HG03442 (cell line): ENCODE measurements around the gene TTC3.
"Not testable (repeated sequence)": the region's sequence is repeated elsewhere in the genome, so short reads cannot be mapped to it uniquely, and the experiment has no call there.

Source experiments
- ATAC-seq: cut with Tn5 transposase; IDR thresholded peaks from one replicate; pipeline ENCODE4 v1.9.1; 2021; ENCODE audit warnings: mild to moderate bottlenecking, moderate library complexity; ENCODE audit not compliant: unreplicated experiment

TTC3 gene

DNA sequence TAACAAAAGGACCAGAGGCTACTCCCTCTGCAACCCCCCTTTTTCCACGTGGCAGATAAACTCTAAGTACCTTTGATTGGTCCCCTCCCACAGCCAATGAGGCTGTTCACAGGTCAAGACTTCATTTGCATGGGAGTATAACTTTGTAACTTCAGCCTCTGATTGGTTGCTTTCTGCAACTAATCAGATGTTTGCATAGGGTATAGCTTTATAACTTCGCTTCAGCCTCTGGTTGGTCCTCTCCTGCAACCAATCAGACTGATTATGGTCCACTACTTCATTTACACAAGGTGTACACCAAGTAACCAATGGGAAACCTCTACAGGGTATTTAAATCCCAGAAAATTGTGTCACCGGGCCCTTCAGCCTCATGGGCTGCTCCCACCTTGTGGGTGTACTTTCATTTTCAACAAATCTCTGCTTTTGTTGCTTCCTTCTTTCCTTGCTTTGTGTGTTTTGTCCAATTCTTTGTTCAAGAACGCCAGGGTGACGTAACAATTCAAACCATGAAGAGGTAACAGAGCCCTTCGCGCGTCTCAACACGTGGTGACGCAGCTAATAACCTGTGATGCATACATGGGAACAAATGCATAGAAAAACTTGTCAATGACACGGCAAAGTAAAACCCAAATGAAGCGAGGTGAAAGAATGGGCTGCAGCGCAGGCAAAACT is 146.8 kb downstream of the TTC3 start:
- no peak for ATAC-seq

- ATAC-seq, result peak; percentile 29
These were observed 147.5 kb downstream of the TTC3 start for GRCh38 chr21:37220433-37220980.

DNA sequence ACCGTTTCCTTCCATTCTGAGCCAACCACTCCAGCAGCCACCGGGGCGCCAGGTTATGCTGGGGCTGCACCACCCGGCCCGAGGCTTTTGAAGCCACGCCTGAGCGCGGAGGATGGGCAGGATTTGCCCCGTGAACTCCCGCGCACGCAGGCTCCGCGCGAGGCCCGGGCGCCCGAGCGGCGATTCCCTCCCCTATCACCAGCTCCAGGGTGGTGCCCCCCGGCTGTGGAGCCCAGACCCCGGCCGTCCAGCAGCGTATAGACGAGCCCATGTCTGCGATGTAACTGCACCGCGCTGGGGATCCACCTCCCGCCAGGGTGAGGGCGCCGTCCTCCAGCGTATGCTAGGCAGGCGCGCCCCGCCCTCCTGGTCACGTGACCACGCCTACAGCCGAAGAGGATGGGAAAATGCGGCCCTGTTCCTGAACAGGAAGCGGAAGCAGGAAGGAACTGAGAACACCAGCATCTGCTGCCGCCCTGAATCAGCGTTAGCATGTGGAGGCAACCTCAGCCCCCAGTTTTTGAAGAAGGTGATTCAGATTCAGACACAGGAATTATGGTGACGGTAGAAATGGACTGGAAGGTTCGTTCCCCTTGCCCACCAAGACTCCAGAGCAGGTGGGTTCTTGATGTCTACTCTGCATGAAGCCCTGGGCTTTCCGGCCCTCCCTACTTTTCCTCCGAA is 148.1 kb downstream of the TTC3 start:
- ATAC-seq, result peak; percentile 79

GRCh38 chr21:37222248-37222647 is 149.2 kb downstream of the TTC3 start:
- ATAC-seq, result not testable (repeated sequence)

DNA sequence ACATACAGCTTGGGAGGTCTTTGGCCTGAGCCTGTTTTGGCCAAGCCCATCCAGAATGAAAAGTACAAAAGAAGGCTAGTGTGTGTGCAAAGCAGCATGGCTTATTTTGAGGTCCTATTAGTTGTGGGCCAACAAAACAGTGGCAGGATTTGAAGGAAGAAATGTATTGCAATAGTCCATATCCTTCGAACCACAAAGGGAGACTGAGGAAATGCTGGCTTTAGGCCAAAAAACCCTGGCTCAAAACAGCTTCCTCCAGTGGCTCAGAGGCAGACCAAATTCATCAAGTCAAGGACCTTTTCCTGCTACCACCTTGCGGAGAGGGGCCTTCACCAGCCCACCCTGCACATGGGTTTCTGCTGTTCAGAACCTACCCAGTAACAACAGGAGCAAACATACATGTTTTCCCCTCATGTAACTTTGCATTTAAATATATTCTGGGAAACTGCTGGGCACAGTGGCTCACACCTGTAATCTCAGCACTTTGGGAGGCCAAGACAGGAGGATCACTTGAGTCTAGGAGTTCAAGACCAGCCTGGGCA is 150.8 kb downstream of the TTC3 start:
- no peak for ATAC-seq

DNA sequence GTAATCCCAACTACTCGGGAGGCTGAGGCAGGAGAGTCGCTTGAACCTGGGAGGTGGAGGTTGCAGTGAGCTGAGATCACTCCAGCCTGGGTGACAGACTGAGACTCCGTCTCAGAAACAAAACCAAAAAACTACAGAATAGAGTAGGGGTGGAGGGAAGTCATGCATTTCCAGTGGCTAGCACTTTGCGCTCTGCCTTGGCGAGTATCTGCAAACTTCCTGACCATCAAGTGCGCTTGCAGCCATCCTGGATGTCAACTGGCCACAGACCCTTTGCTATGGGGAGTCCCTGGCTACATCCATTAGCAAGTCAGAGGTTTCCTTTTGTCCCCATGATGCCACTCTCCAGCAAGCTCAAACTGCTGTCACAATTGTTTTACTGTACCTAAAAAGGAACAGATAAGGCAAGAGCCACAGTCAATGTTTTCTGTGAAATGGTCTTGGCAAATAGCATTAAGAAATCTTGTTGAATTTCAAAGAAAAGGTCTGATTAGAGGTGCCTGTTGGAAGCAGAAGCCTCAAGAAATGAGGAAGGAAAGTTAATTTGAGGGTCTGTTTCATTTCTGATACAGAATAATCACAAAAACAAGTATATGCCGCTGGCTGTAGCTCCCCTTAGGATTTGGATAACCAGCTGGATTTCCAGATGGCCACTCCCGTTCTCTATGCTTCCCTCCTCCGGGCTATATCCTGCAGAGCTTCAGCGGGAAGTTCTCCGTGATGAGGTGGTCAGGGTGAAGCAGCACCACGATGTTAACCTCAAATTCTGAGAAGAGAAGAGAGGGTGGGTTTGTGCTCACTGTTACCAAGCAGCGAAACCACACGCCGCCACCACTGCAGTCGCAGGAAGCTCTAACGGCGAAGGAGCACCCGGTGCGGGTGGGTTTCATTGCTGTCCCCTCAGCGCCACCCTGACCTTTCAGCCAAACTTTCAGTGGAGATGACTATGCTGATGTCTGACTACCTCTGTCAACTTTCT is 152.1 kb downstream of the TTC3 start:
- ATAC-seq, result no peak

GRCh38 chr21:37226041-37226920 is 153.2 kb downstream of the TTC3 start:
- no peak for ATAC-seq

DNA sequence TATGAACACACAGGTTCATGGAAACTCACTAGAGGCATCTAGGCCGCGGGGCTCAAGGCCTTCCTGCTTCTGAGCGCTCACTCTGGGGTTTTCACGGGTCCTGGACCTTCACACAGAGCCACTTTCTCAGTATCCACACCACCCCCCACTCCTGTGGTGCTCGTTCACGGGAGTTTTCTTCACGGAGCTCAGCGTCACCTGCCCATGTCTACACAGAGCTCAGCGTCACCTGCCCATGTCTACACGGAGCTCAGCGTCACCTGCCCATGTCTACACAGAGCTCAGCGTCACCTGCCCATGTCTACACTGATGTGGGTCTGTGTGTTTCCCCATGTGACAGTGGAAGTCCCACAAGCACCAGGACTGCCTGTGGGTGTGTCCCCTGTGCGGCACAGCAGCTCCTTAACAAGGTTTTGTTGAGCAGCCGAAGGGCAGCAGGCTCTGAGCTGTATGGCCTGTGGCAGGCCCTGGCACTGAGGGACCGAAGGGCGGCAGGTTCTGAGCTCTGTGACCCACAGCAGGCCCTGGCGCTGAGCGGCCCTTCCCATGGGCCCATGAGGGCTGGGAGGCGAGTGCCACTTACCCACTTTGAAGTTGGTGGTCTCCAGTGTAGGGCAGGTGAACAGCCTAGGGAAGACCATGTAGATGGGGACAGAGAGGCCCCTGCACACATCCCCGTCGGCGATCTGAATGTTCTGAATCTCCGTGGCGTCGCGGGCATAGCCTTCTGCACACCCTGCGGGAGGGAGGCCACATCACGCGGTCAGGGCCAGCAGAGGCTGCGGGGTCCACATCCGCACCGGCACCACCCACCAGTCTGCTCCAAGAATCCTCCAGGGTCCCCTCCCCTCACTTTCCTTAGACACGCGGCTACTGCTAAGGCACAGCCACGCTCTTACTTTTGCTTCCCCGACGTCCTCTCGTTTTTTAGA is 154.3 kb downstream of the TTC3 start:
- no peak for ATAC-seq

DNA sequence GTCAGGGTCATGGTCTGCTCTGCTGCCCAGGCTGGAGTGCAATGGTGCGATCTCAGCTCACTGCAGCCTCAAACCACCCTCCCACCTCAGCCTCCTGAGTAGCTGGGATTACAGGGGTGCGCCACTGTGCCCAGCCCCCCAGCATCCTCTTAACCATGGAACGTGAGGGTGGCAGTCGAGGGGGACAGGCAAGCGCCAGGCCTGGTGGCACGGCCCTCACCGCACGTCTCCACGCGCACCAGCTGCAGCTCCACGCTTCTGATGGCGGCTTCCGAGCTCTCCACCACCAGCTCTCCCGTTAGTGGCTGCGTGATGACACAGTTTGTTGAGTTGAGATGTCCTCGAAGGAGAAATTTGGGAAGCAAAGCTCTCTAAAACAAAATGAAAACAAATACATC is 154.9 kb downstream of the TTC3 start:
- ATAC-seq, result no peak

- ATAC-seq, result no peak
These were observed 157.7 kb downstream of the TTC3 start for GRCh38 chr21:37230632-37231248.

DNA sequence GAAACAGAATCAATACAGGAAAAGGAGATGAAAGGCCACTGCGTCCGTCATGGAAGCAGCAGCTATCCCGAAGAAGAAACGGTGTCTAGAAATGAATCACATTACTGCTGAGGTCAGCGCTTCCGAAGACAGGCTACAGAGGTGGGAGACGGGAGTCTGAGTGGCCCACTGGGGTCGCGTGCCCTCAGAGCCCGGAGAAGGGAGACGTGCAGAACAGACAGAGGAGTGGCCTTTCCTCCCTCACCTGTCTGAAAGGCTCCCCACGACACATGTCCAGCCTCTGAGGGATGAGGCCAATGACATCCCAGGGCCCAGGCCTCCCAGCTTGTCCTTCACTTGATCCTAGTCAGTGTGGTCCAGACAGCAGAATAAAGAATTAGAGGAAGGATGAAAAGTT is 158.2 kb downstream of the TTC3 start:
- ATAC-seq, result no peak

DNA sequence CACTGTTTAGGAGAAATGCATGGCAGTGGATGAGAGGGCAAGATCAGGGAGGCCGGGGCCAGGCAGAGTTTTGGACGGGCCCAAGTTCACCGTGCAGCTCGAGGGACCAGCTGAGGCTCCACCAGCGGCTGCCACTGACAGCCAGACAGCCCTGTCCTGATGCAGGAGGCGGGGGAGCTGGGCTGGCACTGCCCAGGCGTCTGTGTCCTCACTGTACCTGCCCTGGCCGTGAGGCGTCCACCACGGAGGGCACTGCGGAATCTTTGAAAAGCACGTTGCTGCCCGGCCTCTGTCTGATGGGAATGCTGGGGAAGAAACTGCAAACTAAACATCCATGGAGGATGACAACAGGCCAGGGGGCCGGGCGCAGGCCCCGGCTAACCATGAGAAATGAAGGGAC is 158.6 kb downstream of the TTC3 start:
- no peak for ATAC-seq

GRCh38 chr21:37232274-37233018 is 159.4 kb downstream of the TTC3 start:
- ATAC-seq, result peak; percentile 42

GRCh38 chr21:37233551-37234146 is 160.6 kb downstream of the TTC3 start:
- ATAC-seq, result no peak

DNA sequence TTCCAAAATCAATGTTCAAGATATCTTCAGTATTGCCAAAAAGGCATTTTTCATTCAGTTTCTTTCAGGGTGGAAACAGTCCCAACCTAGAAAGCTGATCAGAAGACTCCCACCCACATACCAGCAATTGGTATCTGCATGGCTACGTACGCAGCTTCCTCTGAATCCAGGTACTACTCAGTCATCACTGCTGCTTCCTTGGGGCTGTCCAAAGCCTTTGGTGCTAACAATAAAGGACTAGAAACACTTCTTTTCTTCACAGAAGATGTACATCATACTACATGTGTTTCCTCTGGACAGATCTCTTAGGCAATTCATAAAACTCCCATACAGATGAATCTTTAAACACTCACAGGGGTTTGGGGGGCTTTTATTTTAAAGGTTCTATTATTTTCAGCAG is 164.3 kb downstream of the TTC3 start:
- no peak for ATAC-seq

DNA sequence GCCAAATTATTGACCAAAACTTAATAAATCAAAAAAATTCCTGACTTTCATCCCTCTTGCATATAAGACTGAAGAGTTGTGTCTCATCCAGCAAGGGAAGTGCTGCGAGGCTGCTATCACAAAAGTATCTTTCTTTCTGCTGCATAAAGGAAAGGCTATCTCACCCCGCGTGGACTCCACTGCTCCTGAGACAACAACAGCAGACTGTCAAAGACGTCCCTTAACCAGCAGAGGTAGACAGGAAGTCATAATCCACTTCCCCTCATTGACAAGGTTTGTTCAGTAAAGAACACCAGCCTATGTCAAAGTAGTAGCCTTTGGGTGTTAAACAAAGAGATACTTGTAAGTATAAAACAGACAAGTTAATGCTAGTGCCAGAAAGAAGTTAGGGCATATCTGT is 164.7 kb downstream of the TTC3 start:
- no peak for ATAC-seq

GRCh38 chr21:37240978-37241377 is 167.9 kb downstream of the TTC3 start:
- ATAC-seq, result no peak
